ELF-1 (cell line): ENCODE data around the gene TUBD1.
"Not testable (repeated sequence)": the region's sequence is repeated elsewhere in the genome, so short reads cannot be mapped to it uniquely, and the experiment has no call there.

Source experiments
- DNase-seq: peaks from one replicate; pipeline ENCODE4 v3.0.0-alpha.2; 2016; ENCODE audit warnings: low read depth, low spot score

The TUBD1 gene, protein sequence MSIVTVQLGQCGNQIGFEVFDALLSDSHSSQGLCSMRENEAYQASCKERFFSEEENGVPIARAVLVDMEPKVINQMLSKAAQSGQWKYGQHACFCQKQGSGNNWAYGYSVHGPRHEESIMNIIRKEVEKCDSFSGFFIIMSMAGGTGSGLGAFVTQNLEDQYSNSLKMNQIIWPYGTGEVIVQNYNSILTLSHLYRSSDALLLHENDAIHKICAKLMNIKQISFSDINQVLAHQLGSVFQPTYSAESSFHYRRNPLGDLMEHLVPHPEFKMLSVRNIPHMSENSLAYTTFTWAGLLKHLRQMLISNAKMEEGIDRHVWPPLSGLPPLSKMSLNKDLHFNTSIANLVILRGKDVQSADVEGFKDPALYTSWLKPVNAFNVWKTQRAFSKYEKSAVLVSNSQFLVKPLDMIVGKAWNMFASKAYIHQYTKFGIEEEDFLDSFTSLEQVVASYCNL

GRCh38 chr17:59892924-59893675, at the start of gene TUBD1, which contains the start of gene RPS6KB1:
TUBD1 (minus strand) TSS chr17:59892943; CDS start chr17:59891002, 1,941 bp downstream.
RPS6KB1 (plus strand) TSS chr17:59893121; CDS start chr17:59893185, 64 bp downstream.
- peak; percentile 98 for DNase-seq

DNA sequence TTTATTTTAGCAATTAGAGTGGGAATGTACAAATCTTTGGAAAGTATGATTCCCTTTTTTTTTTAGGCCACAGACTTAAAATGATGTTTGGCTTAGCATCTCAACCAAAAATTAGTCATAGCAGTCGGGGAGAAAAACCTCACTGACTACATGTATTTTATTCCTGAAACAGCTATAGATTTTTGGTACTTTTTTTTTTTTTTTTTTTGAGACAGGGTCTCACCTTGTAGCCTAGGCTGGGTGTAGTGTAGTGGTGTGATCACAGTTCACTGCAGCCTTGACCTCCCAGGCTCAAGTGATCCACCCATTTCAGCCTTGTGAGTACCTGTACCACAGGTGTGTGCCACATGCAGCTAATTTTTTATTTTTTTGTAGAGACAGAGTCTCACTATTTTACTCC, 48.4 kb upstream of the TUBD1 start:
- DNase-seq, result no peak

GRCh38 chr17:59940697-59941096, 48.0 kb upstream of the TUBD1 start:
- DNase-seq, result not testable (repeated sequence)

DNA sequence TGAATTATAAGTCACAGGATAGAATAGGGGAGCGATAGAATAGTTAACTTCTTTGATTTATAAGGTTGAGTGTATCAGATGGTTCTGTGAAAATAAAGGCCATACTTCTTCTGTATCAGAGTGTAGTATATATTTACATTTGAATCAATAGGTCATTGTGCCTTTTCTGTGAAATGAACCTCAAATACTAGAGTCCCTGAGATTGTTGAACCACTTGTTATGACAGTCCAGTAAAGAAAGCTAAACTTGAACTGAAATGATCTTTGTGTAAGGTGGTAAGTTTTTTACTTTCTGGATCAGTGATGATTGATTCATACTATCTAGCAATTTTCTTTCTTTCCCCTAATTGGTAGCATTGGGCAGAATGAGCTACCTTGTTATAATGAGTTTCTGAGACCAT, 40.6 kb upstream of the TUBD1 start:
- DNase-seq, result not testable (repeated sequence)

GRCh38 chr17:59930768-59931167, 38.0 kb upstream of the TUBD1 start:
- DNase-seq, result not testable (repeated sequence)

DNA sequence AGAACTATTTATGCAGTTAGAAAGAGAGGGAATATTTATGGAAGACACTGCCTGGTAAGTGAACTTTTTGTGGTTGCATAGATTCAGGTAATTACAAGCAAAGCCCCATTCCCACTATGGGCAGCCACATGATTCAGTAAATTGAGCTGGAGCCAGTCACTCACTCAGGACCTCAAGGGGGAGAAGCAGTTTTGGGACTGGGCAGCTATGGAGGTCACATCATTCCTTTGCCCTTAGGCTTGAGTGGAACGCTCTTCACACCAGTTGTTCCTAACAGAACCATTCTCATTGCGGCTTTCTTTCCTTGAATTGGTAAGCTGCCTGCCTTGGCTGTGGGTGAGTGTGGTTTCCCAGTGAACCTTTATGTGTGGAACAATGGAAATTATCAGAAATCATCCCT, 37.4 kb upstream of the TUBD1 start:
- peak; percentile 2 for DNase-seq

DNA sequence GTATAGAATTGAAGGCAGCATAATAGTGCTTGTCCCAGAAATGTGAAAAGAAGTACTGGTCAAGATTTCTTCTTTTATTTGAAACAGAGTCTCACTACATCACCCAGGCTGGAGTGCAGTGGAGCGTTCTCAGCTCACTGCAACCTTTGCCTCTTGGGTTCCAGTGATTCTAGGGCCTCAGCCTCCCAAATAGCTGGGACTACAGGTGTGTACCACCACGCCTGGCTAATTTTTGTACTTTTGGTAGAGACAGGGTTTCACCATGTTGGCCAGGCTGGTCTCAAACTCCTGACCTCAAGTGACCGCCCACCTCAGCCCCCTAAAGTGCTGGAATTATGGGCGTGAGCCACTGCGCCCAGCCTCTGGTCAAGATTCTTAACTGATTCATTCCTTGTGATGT, 27.9 kb upstream of the TUBD1 start:
- not testable (repeated sequence) for DNase-seq

DNA sequence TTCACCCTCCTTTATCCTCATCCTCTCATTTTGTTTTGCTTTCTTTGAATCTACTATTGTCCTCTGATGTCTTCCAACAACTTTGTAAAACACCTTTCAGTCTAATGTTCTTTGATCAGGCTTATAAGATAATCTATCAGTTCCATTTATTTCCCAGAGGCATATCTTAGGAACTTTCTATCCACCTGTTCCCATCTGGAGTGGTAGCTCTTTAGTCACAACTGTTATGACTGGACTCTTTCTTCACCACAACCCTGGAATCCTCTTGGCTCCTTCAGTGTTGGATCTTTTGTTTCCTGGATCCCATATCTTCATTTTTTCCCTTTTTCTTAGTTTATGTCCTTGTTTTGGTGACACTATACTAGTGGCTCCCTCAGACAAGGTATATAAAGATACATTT, 23.7 kb upstream of the TUBD1 start:
- no peak for DNase-seq

DNA sequence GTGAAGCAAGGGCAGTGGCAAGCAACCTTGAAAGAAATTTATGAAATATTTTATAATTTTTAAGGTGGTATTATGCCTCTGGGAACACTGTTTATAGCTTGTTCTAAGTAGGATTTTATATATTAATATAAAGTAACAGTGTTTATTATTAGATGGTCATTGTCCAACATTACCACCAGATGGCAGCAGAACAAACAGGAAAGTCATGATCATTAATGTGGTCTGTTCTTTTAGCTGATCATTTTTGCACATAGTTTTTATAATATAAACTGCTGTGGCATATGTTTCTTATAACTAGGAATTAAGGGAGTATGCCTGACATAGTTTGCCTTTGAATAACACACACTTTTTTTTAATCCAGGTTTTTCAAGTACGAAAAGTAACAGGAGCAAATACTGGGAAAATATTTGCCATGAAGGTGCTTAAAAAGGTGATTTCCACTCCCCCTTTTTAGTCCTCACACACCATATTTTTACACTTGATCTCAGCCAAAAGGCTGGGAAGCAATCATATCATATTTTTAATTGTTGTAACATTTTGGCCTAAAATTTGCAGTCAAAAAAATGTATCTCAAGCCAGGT, 21.6 kb upstream of the TUBD1 start:
- no peak for DNase-seq

DNA sequence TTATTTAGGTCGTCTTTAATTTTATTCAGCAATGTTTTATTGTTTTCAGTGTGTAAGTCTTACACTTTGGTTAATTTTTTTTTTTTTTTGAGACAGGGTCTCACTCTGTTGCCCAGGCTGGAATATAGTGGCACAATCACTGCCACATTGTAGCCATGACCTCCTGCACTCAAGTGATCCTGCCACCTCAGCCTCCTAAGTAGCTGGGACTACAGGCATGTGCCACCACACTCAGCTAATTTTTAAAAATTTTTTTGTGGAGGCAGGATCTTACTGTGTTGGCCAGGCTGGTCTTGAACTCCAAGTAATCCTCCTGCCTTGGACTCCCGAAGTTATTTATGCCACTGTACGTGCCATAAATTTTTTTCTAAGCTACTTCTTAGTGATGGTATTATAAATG, 14.7 kb upstream of the TUBD1 start:
- DNase-seq, result no peak

DNA sequence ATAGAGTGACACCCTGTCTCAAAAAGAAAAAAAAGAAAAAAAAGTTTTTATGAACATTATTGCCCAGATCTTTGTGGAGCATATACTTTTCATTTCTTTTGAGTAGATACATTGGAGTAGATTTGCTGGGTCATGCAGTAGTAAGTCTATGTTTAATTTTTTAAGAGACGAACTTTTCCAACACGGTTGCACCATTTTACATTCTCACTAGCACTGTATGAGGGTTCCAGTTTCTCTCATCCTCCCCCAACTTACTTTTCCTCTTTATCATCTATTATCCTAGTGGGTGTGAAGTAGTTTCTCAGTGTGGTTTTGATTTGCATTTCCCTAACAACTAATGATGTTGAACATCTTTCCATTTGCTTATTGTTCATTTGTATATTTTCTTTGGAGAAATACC, 10.7 kb upstream of the TUBD1 start:
- no peak for DNase-seq

DNA sequence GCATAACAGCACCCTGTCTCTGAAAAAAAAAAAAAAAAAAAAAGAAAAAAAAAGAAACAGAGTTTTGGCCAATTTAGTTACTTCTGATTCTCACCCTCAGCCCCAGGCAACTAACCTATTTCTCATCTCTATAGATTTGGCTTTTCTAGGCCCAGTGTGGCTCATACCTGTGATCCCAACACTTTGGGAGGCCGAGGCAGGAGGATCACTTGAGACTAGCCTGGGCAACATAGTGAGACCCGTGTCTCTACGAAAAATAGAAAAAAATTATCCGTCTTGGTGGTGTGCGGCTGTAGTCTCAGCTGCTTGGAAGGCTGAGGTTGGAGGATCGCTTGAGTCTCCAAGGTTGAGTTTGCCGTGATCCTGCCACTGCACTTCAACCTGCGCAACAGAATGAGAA, 8.9 kb upstream of the TUBD1 start:
- DNase-seq, result no peak

DNA sequence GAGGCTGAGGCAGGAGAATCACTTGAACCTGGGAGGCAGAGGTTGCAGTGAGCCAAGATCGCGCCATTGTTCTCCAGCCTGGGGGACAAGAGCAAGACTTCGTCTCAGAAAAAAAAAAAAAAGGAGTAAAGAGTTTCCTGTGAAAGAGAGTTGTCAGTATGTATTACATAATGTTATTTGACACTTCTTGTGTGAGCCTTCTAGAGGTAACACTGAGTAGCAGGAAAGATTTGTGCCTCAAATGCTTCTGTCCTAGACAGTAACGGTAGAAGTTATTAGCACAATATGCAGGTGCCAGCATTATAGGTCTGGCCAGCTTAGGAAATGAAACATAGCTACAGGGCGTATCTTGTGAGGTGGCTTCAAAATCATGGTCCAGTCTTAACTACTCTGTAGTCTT, 6.4 kb upstream of the TUBD1 start:
- DNase-seq, result no peak

DNA sequence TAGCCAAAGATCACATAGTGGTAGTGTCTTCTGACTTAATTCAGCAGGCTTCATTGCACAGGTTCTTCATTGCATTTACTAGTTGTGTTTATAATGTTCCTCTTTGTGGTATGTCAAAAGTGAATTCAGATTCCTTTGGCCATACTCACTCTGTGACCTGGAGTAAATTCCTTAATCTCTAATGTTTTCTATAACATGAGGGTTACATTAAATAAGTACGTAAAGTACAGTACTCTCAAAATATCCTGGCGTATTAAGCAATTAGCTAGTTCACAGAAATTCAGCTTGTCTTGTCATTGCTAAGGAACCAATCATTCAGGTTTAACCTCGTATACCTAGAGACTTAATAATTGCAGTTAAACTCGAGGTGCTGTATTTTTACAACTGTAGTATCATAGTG, 4.3 kb upstream of the TUBD1 start:
- DNase-seq, result no peak

GRCh38 chr17:59893676-59894100, 945 bp upstream of the TUBD1 start:
- no peak for DNase-seq

GRCh38 chr17:59892251-59892923, 356 bp downstream of the TUBD1 start:
- no peak for DNase-seq

DNA sequence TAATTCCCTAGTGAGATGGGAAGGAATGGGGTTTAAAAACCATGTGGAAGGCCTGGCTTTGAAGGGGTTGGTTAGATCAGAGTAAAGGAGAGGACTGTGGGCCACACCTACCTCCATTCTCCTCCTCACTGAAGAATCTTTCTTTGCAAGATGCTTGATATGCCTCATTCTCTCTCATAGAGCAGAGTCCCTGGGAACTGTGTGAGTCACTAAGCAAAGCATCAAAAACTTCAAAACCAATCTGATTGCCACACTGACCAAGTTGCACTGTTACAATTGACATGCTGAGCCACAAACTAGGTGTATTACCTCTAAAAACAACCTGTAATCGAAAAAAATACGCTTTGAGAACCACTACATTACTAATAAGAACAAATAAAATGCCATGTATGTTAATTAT, 2.0 kb downstream of the TUBD1 start:
- DNase-seq, result no peak

GRCh38 chr17:59888145-59888750, 4.5 kb downstream of the TUBD1 start:
- DNase-seq, result no peak

GRCh38 chr17:59884861-59885260, 7.9 kb downstream of the TUBD1 start:
- DNase-seq, result no peak

- DNase-seq, result no peak
Observed at GRCh38 chr17:59878624-59879023, 14.1 kb downstream of the TUBD1 start.

- no peak for DNase-seq
Observed at GRCh38 chr17:59877965-59878364, 14.8 kb downstream of the TUBD1 start.
